Brain microvascular endothelial cell (primary cell): ENCODE data around the gene SLC9A1.

ENCODE experiments used
- DNase-seq: peaks from one replicate; pipeline ENCODE4 v3.0.0-alpha.2; 2020
- H3K27ac ChIP-seq: fragments of 250-450 bp; sonication (Bioruptor Pico); 2 replicates; pipeline ENCODE4 v1.5.1; 2020; ENCODE audit warnings: mild to moderate bottlenecking, moderate library complexity
- H3K27me3 ChIP-seq: fragments of 250-450 bp; sonication (Bioruptor Pico); replicated peaks from 2 replicates; pipeline ENCODE4 v1.5.1; 2020; ENCODE audit warnings: mild to moderate bottlenecking
- H3K36me3 ChIP-seq: fragments of 250-450 bp; sonication (Bioruptor Pico); replicated peaks from 2 replicates; pipeline ENCODE4 v1.5.1; 2020; ENCODE audit warnings: mild to moderate bottlenecking
- H3K4me3 ChIP-seq: 2 replicates; pipeline ENCODE4 v1.5.1; 2011; ENCODE audit warnings: low read depth, mild to moderate bottlenecking, control low read depth, low read length, moderate library complexity
- CTCF ChIP-seq: IDR thresholded peaks from 2 replicates; pipeline ENCODE4 v1.5.1; 2011; ENCODE audit warnings: low read depth, mild to moderate bottlenecking, moderate library complexity, low read length, control low read depth, inconsistent platforms; ENCODE audit errors: missing control alignments
- in situ Hi-C: cut with HindIII; loops from 2 replicates; pipeline ENCODE4 v1.10.0; 2017; ENCODE audit warnings: low sequenced_read_pairs, low pct_ligation_motif_present

The SLC9A1 gene

GRCh38 chr1:27136998-27137542 lies 17.9 kb downstream of the SLC9A1 start:
- Histone ChIP-seq H3K27me3 (no peaks in the 10 kb centered on the region), H3K36me3 (peaks cover 5% of the 10 kb centered on the region), H3K27ac (no peak overlapping the region), H3K4me3 (no peak overlapping the region)
- TF ChIP-seq CTCF = no peak
- DNase-seq = no peak
- in situ Hi-C loops = no loop called here

- H3K27ac ChIP-seq = no peak overlapping the region
- DNase-seq = no peak
- H3K36me3 ChIP-seq = peaks cover 5% of the 10 kb centered on the region
- H3K27me3 ChIP-seq = no peaks in the 10 kb centered on the region
- no peak for TF ChIP-seq CTCF
- H3K4me3 ChIP-seq = no peak overlapping the region
- in situ Hi-C loops = no loop called here
These were observed 18.7 kb downstream of the SLC9A1 start for GRCh38 chr1:27136236-27136551.

GRCh38 chr1:27135541-27136235 lies 19.2 kb downstream of the SLC9A1 start:
- no peak for DNase-seq
- no peaks in the 10 kb centered on the region for H3K27me3 ChIP-seq
- peaks cover 5% of the 10 kb centered on the region for H3K36me3 ChIP-seq
- TF ChIP-seq CTCF = peak; percentile 41
- no peak overlapping the region for H3K4me3 ChIP-seq
- H3K27ac ChIP-seq = no peak overlapping the region
- in situ Hi-C loops = no loop called here

- no peak for TF ChIP-seq CTCF
- H3K4me3 ChIP-seq = no peak overlapping the region
- peaks cover 5% of the 10 kb centered on the region for H3K36me3 ChIP-seq
- DNase-seq = no peak
- in situ Hi-C loops = no loop called here
- no peaks in the 10 kb centered on the region for H3K27me3 ChIP-seq
- no peak overlapping the region for H3K27ac ChIP-seq
These were observed 20.9 kb downstream of the SLC9A1 start for GRCh38 chr1:27133991-27134390.

GRCh38 chr1:27133158-27133557 lies 21.8 kb downstream of the SLC9A1 start:
- no peaks in the 10 kb centered on the region for H3K27me3 ChIP-seq
- in situ Hi-C loops = no loop called here
- TF ChIP-seq CTCF = no peak
- H3K4me3 ChIP-seq = no peak overlapping the region
- no peak overlapping the region for H3K27ac ChIP-seq
- no peak for DNase-seq
- H3K36me3 ChIP-seq = peaks cover 4% of the 10 kb centered on the region

- no peak overlapping the region for H3K4me3 ChIP-seq
- H3K27ac ChIP-seq = no peak overlapping the region
- no peaks in the 10 kb centered on the region for H3K36me3 ChIP-seq
- no peaks in the 10 kb centered on the region for H3K27me3 ChIP-seq
- no peak for DNase-seq
- no peak for TF ChIP-seq CTCF
- in situ Hi-C loops = no loop called here
These were observed 22.3 kb downstream of the SLC9A1 start for GRCh38 chr1:27132624-27133023.
